H1 (cell line): ENCODE results near the gene LENG1. TPM values are rescaled to one million over a fixed set of nuclear protein-coding genes. Genes with fewer than 3 reads are reported as not detected.

Experiments
- EZH2 ChIP-seq: fragments of 200-600 bp; sonication (generic); IDR thresholded peaks from 2 replicates; pipeline ENCODE4 v1.7.1; 2012; ENCODE audit warnings: low read depth, mild to moderate bottlenecking, moderate library complexity, low read length, inconsistent platforms; ENCODE audit not compliant: severe bottlenecking
- polyA plus RNA-seq, 7 experiments: library from polyadenylated mRNA; depleted of rRNA in 3 of 7; stranded (reverse) in 5 of 7; unstranded in 2 of 7; fragments of >200 nt in 5 of 7; fragments of 200-250 nt in 2 of 7; gene quantifications; 1 replicate in 5 of 7; 2 replicates in 1 of 7; 4 replicates in 1 of 7; pipeline versions ENCODE4 v1.2.1 to v1.2.3, GENCODE V29; 2011 to 2013; ENCODE audit warnings: missing spikeins in 2 of 7, mixed read lengths in 2 of 7
- total RNA-seq: library from RNA; stranded (reverse); fragmentation: NEBNext Ultra II Directional; extraction: Animal tissue kit (Norgen Biotek cat#: 25700); gene quantifications from 2 replicates; pipeline ENCODE4 v1.2.1, GENCODE V29; 2021

LENG1 gene
- total and polyA plus RNA-seq, 2 of the 8 experiments (the other 6 are each of a cell fraction or from before 2014, with no cell fraction given): 1.2 to 4.4 TPM

DNA sequence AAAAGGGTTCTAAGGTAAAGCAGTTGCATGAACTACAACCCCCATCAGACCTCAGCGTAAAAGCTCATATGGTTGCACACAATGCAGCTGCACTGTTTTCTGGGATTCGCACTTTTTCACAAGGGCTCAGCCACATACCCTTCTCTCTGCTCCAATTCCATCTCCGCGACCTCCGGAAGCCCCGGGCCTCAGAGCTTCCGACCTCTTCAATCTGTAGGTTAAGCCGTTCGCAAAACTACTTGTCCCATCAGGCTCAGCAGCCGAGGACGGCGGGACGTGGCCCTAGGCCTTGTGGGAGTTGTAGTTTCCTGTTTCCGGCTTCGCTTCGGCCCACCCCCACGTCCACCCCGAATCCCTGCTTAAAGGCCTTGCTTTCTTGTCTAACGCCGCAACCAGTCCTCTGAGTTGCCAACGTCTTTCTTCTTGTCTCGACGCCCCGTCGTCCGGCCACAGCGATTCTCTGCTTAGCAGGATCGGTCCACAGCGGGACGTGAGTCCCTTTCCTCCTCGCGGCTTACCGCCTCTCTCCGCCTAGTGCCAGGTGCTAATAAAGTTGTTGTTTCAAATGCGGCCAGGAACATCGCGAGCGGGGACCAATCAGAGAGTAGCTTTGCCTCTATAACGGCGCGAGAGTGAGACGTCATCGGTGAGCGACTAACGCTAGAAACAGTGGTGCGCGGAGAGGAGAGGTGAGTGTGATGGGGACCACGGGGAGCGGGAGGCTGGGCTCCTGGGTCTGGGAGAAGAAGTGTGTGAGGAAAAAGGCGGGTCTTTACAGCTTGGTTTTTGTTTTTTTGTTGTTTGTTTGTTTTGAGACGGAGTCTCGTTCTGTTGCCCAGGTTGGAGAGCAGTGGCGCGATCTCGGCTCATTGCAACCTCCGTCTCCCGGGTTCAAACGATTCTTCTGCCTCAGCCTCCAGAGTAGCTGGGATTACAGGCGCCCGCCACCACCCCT, 44.1 kb downstream of the LENG1 start, which contains the start of the genes PRPF31 and TFPT (continued):
- TF ChIP-seq EZH2: no peak
